HG02981 (cell line): Measurements from ENCODE around the gene APOC4.

Experiments
- ATAC-seq: cut with Tn5 transposase; IDR thresholded peaks from one replicate; pipeline ENCODE4 v1.9.1; 2021; ENCODE audit warnings: mild to moderate bottlenecking, moderate library complexity; ENCODE audit not compliant: unreplicated experiment

Gene APOC4

GRCh38 chr19:44992336-44993163, 50.5 kb downstream of the APOC4 start:
- no peak for ATAC-seq

- no peak for ATAC-seq
Observed at GRCh38 chr19:44993526-44993925, 51.5 kb downstream of the APOC4 start.

- ATAC-seq, result no peak
Observed at GRCh38 chr19:44993926-44994537, 52.0 kb downstream of the APOC4 start.
